Neural cell (in vitro differentiated cells): ENCODE measurements around the gene ITPRIP. TPM values are rescaled to one million over a fixed set of nuclear protein-coding genes. Genes with fewer than 3 reads are reported as not detected.

Source experiments
- H2AFZ ChIP-seq: fragments of 200-600, 300-800 bp; sonication (generic), shearing (Covaris generic); 2 replicates; pipeline ENCODE4 v1.6.0; 2014; ENCODE audit warnings: low read depth, mild to moderate bottlenecking, antibody characterized with exemption, low read length, moderate library complexity
- H3F3A ChIP-seq: fragments of 200-600 bp; shearing (Covaris generic); 2 replicates; pipeline ENCODE4 v1.6.1; 2016; ENCODE audit warnings: mild to moderate bottlenecking, moderate library complexity, mixed read lengths, antibody characterized with exemption, low read length; ENCODE audit not compliant: insufficient read depth, poor library complexity, severe bottlenecking
- H3K27ac ChIP-seq: fragments of 200-600, 300-800 bp; sonication (generic), shearing (Covaris generic); 2 replicates; pipeline ENCODE4 v1.5.1; 2014; ENCODE audit warnings: mild to moderate bottlenecking, low read length, moderate library complexity
- H3K27me3 ChIP-seq: fragments of 300-800, 200-600 bp; sonication (generic), shearing (Covaris generic); 2 replicates; pipeline ENCODE4 v1.6.0; 2014; ENCODE audit warnings: mild to moderate bottlenecking, low read depth, low read length, moderate library complexity; ENCODE audit not compliant: insufficient read depth
- H3K36me3 ChIP-seq: fragments of 300-800, 200-600 bp; sonication (generic), shearing (Covaris generic); 2 replicates; pipeline ENCODE4 v1.5.1; 2014; ENCODE audit warnings: mild to moderate bottlenecking, antibody characterized with exemption, low read length, moderate library complexity; ENCODE audit not compliant: insufficient read depth
- H3K4me2 ChIP-seq: fragments of 300-800, 200-600 bp; sonication (generic), shearing (Covaris generic); 2 replicates; pipeline ENCODE4 v1.6.0; 2014; ENCODE audit warnings: mild to moderate bottlenecking, low read length
- H3K4me3 ChIP-seq: fragments of 300-800, 200-600 bp; sonication (generic), shearing (Covaris generic); 2 replicates; pipeline ENCODE4 v1.5.1; 2014; ENCODE audit warnings: mild to moderate bottlenecking, low read length, moderate library complexity
- H3K79me2 ChIP-seq: fragments of 200-600 bp; shearing (Covaris generic); replicated peaks from 2 replicates; pipeline ENCODE4 v1.6.0; 2014; ENCODE audit warnings: mild to moderate bottlenecking, low read length, moderate library complexity; ENCODE audit not compliant: insufficient read depth
- H3K9ac ChIP-seq: fragments of 300-800, 200-600 bp; sonication (generic), shearing (Covaris generic); 2 replicates; pipeline ENCODE4 v1.6.1; 2016; ENCODE audit warnings: mild to moderate bottlenecking, low read length, mixed read lengths
- H3K9me2 ChIP-seq: fragments of 200-600 bp; shearing (Covaris generic); 2 replicates; pipeline ENCODE4 v1.6.1; 2016; ENCODE audit warnings: mild to moderate bottlenecking, low read length, mixed read lengths; ENCODE audit not compliant: insufficient read depth
- H3K9me3 ChIP-seq: fragments of 200-600, 300-800 bp; sonication (generic), shearing (Covaris generic); 2 replicates; pipeline ENCODE4 v1.6.1; 2016; ENCODE audit warnings: mild to moderate bottlenecking, mixed run types, low read length, moderate library complexity, mixed read lengths
- H4K20me1 ChIP-seq: fragments of 200-600 bp; shearing (Covaris generic); 2 replicates; pipeline ENCODE4 v1.6.1; 2016; ENCODE audit warnings: mild to moderate bottlenecking, mixed run types; ENCODE audit not compliant: insufficient read depth
- EP300 ChIP-seq: fragments of 450-650 bp; conservative IDR thresholded peaks from 2 replicates; pipeline ENCODE4 v1.6.1; 2014; ENCODE audit warnings: antibody characterized with exemption, mild to moderate bottlenecking, moderate library complexity; ENCODE audit not compliant: poor library complexity, severe bottlenecking
- EZH2 ChIP-seq: fragments of 200-600, 300-800 bp; shearing (Covaris generic), sonication (generic); IDR thresholded peaks from 2 replicates; pipeline ENCODE4 v1.6.1; 2014; ENCODE audit warnings: antibody characterized with exemption, low read length, borderline replicate concordance, mild to moderate bottlenecking; ENCODE audit not compliant: insufficient read depth, poor library complexity, severe bottlenecking
- MXI1 ChIP-seq: fragments of 450-650 bp; conservative IDR thresholded peaks from 2 replicates; pipeline ENCODE4 v1.6.1; 2014; ENCODE audit warnings: antibody characterized with exemption, mild to moderate bottlenecking; ENCODE audit not compliant: poor library complexity, severe bottlenecking
- POLR2AphosphoS5 ChIP-seq: IDR thresholded peaks from 2 replicates; pipeline ENCODE4 v1.6.1; 2012
- RAD21 ChIP-seq: fragments of 450-650 bp; conservative IDR thresholded peaks from 2 replicates; pipeline ENCODE4 v1.6.1; 2014; ENCODE audit warnings: antibody characterized with exemption, mild to moderate bottlenecking, moderate library complexity
- REST ChIP-seq: IDR thresholded peaks from 2 replicates; pipeline ENCODE4 v1.6.1; 2012; ENCODE audit warnings: borderline replicate concordance
- SMC3 ChIP-seq: fragments of 450-650 bp; conservative IDR thresholded peaks from 2 replicates; pipeline ENCODE4 v1.6.1; 2014; ENCODE audit warnings: antibody characterized with exemption, mild to moderate bottlenecking, moderate library complexity; ENCODE audit not compliant: poor library complexity
- TAF1 ChIP-seq: IDR thresholded peaks from 2 replicates; pipeline ENCODE4 v1.6.1; 2012; ENCODE audit warnings: low read depth
- polyA plus RNA-seq: library from polyadenylated mRNA; depleted of rRNA; stranded (reverse); fragments of >200 nt; gene quantifications from 2 replicates; pipeline ENCODE4 v1.2.3, GENCODE V29; 2014
- TF ChIP-seq, protein P1 (sequence below): fragments of 450-650 bp; IDR thresholded peaks from 2 replicates; pipeline ENCODE4 v1.5.1; 2014; ENCODE audit warnings: antibody characterized with exemption, mild to moderate bottlenecking, moderate library complexity; ENCODE audit not compliant: poor library complexity, severe bottlenecking

Gene ITPRIP
- polyA plus RNA-seq, 1 donor from 2014 or later = 1.5 TPM

- H3K9ac ChIP-seq = no peak overlapping the region
- H4K20me1 ChIP-seq = no peaks in the 10 kb centered on the region
- H3K27me3 ChIP-seq = no peaks in the 10 kb centered on the region
- TF ChIP-seq EZH2 (no peak), SMC3 (no peak), RAD21 (no peak), EP300 (no peak), MXI1 (no peak), POLR2AphosphoS5 (no peak), REST (no peak), TAF1 (no peak)
- TF ChIP-seq, protein P1, sequence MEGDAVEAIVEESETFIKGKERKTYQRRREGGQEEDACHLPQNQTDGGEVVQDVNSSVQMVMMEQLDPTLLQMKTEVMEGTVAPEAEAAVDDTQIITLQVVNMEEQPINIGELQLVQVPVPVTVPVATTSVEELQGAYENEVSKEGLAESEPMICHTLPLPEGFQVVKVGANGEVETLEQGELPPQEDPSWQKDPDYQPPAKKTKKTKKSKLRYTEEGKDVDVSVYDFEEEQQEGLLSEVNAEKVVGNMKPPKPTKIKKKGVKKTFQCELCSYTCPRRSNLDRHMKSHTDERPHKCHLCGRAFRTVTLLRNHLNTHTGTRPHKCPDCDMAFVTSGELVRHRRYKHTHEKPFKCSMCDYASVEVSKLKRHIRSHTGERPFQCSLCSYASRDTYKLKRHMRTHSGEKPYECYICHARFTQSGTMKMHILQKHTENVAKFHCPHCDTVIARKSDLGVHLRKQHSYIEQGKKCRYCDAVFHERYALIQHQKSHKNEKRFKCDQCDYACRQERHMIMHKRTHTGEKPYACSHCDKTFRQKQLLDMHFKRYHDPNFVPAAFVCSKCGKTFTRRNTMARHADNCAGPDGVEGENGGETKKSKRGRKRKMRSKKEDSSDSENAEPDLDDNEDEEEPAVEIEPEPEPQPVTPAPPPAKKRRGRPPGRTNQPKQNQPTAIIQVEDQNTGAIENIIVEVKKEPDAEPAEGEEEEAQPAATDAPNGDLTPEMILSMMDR = no peak
- H3K9me3 ChIP-seq = no peaks in the 10 kb centered on the region
- H2AFZ ChIP-seq = no peak overlapping the region
- no peak overlapping the region for H3K27ac ChIP-seq
- H3K79me2 ChIP-seq = no peaks in the 10 kb centered on the region
- peaks cover 3% of the 10 kb centered on the region for H3K36me3 ChIP-seq
- H3F3A ChIP-seq = no peaks in the 10 kb centered on the region
- H3K4me2 ChIP-seq = no peak overlapping the region
- no peak overlapping the region for H3K4me3 ChIP-seq
- H3K9me2 ChIP-seq = no peaks in the 10 kb centered on the region
Measured at GRCh38 chr10:104317726-104318299, 20.5 kb downstream of the ITPRIP start.

GRCh38 chr10:104317269-104317710, 21.0 kb downstream of the ITPRIP start:
- H3K9ac ChIP-seq = no peak overlapping the region
- H3K79me2 ChIP-seq = no peaks in the 10 kb centered on the region
- no peak overlapping the region for H3K4me3 ChIP-seq
- no peaks in the 10 kb centered on the region for H3K27me3 ChIP-seq
- no peaks in the 10 kb centered on the region for H3K9me2 ChIP-seq
- TF ChIP-seq EP300 (no peak), REST (no peak), EZH2 (no peak), POLR2AphosphoS5 (no peak), SMC3 (no peak), MXI1 (no peak), RAD21 (no peak), TAF1 (no peak)
- TF ChIP-seq, protein P1 = no peak
- no peaks in the 10 kb centered on the region for H4K20me1 ChIP-seq
- H3F3A ChIP-seq = no peaks in the 10 kb centered on the region
- no peak overlapping the region for H3K4me2 ChIP-seq
- no peak overlapping the region for H2AFZ ChIP-seq
- no peaks in the 10 kb centered on the region for H3K9me3 ChIP-seq
- H3K27ac ChIP-seq = no peak overlapping the region
- H3K36me3 ChIP-seq = peaks cover 9% of the 10 kb centered on the region
